NOMO-1 (cell line): Measurements from ENCODE around the gene PPHLN1.

Experiments used
- DNase-seq, 2 experiments: peaks; one replicate each; lab custom pipeline; 2025; ENCODE audit not compliant: unreplicated experiment in 2 of 2; lab: John Stamatoyannopoulos, UW

The PPHLN1 gene, protein sequence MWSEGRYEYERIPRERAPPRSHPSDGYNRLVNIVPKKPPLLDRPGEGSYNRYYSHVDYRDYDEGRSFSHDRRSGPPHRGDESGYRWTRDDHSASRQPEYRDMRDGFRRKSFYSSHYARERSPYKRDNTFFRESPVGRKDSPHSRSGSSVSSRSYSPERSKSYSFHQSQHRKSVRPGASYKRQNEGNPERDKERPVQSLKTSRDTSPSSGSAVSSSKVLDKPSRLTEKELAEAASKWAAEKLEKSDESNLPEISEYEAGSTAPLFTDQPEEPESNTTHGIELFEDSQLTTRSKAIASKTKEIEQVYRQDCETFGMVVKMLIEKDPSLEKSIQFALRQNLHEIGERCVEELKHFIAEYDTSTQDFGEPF

DNA sequence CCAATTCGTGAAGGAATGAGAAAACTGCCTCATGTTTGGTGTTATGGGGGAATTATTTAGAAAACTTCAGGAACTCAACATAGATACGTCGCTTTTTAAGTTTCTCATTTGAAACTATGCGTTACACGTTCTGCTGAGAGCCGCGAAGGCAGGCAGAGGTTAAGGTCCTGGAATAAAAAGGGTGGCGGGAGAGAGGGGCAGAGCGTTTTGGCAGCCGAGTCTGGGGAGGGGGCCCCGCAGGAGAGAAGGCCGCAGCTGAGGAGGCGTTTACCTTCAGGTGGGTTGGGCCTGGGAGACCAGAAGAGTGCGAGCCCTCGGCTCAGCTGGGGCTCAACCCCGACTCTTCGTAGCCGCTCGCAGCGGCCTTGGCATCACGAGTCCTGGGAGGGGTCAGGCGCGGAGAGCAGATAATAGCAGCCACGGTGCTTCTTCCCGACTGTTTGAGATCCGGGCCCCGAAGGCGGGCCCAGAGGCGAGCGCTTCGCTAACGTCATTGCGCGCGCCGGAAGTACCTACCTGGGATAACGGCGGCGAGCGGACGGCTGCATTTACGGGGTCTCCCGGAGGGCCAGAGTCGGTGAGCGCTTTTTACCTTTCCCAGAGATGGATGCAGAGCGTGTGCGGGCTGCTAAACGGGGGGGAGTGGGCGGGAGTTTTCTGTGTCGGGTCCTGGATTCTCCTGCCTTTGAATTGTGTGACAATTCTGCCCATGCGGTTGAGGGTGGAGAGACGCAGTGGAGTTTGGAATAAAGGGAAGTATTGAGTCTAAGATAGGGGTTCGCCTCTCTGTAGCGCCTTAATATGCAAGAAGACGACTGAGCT lies at the start of gene PPHLN1, which contains the start of gene ZCRB1:
PPHLN1 (plus strand) TSS at position 515 of the 822 bp plus-strand sequence. CDS start 9,736 bp downstream, outside the sequence.
ZCRB1 (minus strand) TSS at position 442 of the 822 bp plus-strand sequence. CDS start 1,992 bp downstream, outside the sequence.
- DNase-seq = peak; percentile 80 to 88

DNA sequence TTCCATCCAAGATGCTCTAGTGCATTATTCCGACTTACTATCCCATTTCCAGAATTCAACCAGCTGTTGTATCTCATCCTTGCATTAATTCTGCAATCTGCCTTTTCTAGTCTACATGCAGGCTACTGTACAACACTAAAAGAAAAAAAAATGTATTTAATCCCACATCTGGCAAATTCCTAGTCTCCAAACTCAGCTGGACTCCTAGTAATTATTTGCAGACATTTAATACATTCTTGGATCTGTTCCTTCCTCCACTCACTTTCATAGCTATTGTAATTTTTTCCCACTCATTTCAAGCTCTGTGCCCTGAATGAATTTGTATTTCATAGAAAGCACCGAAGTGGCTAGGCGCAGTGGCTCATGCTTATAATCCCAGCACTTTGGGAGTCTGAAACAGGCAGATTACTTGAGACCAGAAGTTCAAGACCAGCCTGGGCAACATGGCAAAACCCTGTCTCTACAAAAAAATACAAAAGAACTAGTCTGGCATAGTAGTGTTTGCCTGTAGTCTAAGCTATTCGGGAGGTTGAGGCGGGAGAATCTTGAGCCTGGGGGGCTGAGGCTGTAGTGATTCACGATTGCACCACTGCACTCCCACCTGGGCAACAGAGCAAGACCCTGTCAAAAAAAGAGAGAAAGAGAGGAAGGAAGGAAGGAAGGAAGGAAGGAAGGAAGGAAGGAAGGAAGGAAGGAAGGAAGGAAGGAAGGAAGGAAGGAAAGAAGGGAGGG lies 48.4 kb upstream of the PPHLN1 start:
- no peak for DNase-seq

DNA sequence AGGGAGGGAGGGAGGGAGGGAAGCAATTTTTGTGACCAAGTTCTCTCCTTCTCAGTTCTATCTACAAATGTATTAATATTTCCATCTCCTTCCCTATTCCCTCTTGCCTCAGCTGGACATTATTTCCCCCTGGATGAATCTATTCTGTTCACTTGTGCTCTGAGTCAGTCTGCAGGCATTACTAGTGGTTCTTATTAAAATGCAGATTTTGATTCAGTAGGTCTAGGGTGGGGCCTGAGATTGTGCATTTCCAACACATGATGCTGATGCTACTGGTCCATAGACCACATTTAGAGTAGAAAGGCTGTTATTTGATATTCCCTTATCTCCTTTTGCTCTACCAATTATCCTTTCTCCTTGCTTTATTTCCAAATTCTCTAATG lies 47.8 kb upstream of the PPHLN1 start:
- no peak for DNase-seq

DNA sequence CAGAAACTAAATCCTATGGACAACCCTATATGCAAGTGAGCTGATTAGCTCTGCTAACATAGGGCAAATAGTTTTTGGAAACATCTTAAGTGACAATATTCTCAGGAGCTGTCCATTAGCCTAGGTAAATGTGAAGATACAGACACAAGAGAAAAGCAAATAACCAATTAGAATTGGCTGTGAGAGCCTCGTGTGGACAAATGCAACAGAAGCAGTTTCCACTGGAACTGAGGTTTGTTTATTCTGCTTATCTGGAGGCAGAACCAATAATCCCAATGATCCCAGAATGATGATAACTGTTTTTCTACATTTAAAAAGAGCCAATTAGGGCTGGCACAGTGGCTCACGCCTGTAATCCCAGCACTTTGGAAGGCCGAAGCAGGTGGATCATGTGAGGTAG lies 44.7 kb upstream of the PPHLN1 start:
- no peak for DNase-seq

DNA sequence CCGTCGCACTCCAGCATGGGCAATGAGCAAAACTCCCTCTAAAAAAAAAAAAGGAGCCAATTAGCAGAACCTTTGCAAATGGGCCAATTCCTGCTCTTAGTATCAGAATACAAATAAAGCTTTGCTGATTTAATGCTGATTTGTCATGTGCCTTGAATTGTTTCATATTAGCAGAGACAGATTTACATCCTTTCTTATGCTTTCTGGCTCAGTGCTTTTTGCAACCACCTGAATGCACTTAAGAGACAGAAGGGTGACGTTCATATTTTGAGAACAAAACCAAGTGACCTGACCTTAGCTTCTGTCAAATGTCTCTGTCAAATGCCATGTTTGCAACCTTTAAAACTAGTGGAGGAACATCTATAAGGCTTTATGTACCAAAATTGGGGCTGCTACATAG lies 44.1 kb upstream of the PPHLN1 start:
- no peak for DNase-seq

DNA sequence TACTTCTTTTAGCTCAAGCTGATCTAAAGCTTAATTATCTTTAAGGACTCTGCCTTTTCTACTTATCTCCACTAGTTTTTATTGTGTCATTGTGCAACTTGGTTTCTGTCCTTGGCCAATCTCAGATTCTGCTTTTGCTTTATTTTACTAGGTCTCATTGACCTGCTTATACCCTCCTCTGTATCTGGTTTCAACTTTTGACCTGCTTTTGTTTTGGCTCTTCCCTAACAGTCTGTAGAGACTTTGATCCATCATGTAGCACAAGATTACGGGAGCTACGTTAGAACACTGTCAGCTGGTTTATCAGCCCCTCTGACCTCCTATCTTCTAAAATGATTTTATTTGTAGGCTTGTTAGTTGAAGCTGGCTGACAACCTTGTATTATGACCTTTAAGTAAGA lies 43.7 kb upstream of the PPHLN1 start:
- DNase-seq = peak in 1 of 2 experiments; percentile 15

DNA sequence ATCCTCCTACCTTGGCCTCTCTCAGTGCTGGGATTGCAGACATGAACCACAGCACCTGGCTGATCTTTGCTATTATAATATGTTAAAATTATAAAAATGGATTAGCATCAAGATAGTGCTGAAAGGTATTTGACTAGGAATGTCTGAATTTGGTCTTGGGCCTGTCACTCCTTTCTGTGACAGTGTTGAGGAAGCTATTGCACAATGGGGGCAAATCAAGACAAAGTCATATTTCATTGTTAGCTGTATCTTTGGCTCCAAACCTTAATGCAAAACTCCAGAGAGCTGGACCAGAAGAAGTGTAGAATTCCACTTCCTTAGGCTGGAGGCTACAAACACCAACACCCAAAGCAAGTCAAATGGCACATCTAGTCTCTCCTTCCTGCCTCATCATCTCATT lies 42.2 kb upstream of the PPHLN1 start:
- peak; percentile 32 to 61 for DNase-seq

DNA sequence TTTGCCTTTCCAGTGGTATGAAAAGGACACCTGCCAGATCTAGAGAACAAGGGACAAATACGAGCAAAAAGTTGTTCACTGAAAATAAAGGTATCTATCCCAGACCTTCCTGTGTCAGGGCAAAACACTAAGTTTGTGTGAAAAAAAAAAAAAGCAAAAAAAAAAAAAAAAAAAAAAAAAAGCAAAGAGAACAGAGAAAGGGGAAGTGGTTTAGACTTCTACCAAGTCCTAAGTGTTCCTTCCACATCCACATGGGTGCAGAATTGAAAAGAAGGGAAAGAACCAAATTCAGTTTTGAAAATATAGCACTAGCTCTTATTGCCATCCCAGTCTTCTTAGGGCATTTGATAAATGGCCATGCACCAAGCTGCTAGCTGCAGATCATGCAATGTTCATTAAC lies 41.8 kb upstream of the PPHLN1 start:
- peak in 1 of 2 experiments; percentile 67 for DNase-seq

DNA sequence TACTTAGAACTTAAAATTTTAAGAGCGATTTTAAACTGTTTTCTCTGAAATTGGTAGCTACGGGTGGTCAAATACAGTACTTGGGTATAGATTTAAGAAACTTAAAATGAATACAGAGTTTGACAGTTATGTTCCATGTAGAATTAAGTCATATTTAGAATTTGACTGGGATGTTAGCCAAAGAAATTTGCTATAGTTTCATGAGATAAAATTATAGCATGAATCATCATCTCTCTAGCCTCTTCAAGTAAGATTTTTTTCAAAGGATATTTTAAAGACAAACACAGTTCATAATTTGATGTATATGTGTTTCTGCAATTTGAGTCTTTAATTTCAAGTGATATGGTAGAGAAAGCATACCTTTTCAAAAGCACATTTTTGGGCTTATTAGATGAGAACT lies 41.1 kb upstream of the PPHLN1 start:
- DNase-seq = no peak

DNA sequence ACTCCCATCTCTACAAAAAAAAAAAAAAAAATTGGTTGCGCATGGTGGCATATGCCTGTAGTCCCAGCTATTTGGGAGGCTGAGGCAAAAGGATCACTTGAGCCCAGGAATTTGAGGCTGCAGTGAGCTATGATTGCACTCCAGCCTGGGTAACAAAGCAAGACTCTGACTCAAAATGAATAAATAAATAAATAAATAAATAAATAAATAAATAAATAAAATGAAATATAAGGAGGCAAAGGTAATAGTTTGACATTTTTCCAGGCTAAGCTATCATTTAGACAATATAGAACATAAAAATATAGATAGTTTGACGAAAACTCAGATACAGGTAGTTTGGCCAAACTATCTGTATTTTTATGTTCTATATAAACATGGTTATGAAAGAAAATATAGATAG lies 40.5 kb upstream of the PPHLN1 start:
- DNase-seq = no peak

DNA sequence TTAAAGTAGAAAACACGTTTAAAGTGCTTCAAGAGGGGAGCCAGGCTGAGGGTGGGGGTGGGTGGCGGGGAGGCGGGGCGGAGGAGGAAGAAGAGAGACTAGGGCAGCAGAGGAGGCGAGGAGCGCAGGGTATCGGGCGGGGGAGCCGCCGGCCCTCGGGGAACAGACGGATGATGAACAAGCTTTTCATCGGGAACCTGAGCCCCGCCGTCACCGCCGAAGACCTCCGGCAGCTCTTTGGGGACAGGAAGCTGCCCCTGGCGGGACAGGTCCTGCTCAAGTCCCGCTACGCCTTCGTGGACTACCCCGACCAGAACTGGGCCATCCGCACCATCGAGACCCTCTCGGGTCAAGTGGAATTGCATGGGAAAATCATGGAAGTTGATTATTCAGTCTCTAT lies 39.2 kb upstream of the PPHLN1 start:
- DNase-seq = no peak

DNA sequence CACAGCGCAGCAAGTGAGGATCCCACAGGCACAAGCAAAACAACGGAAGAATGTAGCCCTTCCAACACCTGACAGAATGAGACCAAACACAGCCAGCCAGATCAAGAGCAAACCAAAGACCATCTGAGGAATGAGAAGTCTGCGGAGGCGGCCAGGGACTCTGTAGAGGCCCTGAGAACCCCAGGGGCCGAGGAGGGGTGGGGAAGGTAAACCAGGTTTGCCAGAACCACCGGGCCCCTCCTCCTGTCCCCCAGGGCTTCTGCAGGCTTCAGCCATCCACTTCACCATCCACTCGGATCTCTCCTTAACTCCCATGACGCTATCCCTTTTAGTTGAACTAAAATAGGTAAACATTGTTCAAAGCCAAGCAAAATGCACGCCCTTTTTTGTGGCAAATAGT lies 37.4 kb upstream of the PPHLN1 start:
- no peak for DNase-seq

DNA sequence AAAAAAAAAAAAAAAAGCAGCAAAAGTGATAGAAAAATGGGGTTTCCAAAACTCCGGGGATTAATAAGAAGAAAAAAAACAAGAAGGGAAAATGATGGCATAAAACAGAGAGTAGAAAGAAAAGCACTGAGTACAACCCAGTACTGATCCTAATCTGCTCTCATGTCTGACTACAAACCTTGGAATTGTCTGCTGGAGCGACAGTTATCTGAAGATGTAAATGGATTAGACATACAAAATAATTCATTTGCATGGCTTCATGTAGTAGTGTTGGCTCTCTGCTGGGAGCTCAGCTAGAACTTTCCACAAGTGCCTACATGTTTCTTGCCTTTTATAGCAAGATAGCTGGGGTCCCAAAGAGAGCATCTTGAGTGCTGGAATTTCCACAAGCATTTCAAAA lies 34.3 kb upstream of the PPHLN1 start:
- DNase-seq = no peak

DNA sequence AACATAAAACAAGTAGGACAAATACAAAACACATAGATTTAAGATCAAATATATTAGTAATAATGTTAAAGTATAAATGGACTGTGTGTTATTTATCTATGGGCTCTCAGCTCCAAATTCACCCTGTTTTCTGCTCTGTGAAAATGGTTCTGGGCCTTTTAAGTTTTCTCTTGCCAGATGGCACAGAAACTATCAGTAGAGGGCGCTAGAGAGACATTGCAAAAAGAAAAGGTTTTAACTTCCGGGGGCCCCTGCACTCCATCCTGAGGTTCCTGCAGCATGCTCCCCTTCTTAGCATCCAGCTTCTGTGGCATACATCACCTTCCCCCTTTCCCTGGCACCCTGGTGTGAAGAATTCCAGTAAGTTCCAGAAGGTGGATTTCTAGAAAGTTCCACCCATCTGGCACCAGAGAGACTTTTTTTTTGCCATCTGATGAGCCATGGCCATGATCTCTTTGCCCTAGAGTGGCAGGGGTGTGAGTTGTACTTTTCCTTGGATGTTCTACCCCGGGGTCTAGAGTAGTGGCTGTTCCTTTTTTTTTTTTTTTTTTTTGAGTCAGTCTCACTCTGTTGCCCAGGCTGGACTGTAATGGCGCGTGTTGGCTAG lies 29.4 kb upstream of the PPHLN1 start:
- DNase-seq = no peak

DNA sequence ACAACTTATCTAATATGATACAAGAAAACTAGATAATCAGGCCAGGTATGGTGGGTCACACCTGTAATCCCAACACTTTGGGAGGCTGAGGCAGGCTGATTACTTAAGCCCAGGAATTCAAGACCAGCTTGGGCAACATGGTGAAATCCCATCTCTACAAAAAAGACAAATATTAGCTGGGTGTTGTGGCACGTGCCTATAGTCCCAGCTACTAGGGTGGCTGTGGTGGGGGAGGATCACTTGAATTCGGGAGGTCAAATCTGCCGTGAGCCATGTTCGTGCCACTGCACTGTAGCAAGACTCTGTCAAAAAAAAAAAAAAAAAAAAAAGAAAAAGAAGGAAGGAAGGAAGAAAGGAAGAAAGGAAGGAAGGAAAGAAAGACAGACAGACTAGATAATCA lies 27.1 kb upstream of the PPHLN1 start:
- no peak for DNase-seq

DNA sequence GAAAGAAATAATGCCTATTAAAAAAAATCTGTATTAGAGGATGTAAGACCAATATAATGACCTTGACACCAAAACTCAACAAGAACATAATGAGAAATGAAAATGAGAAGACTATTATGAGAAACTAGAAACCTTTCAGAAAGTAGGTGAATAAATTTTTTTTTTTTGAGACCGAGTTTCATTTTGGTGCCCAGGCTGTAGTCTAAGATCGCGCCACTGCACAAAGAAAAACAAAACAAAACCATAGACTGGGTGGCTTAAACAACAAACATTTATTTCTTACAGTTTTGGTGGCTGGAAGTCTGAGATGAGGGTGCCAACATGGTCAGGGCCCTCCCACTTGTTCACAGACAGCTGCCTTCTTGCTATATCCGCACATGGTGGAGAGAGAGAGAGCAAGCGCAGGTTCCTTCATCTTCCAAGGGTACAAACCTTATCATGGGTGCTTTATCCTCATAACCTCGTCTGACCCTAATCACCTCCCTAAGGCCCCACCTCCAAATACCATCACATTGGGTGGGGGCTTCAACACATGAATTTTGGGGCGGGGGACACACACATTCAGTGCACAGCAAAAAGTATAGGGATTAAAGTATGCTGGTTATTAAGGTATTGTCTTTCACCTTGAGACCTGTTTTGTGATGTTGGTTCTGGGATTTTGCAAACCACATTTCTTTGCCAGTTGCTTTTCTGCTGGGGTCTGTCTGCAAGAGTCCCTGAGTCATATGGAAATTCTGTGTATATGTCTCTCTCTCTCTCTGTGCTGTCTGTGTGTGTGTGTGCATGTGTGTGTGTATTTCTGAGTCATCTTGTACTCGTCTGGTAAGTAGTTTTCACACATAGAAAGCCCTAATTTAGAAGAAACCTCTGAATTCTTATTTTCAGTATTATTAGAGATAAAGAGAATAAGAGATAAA lies 26.3 kb upstream of the PPHLN1 start:
- DNase-seq = no peak

DNA sequence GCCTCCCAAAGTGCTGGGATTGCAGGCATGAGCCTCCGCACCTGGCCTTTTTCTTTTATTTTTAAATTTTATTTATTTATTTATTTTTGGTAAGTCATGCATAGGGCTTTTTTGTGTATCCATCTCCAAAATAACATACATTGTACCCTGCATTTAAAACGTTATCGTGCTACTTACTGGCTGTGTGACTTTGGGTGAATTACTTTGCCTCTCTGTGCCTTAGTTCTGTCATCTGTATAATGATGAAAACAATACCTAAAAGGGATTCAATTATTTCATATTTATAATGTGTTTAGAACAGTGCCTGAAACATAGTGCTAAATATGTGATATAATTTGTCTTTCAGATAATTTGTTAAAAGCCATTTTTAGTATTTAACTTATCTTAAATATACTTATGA lies 19.7 kb upstream of the PPHLN1 start:
- DNase-seq = no peak

DNA sequence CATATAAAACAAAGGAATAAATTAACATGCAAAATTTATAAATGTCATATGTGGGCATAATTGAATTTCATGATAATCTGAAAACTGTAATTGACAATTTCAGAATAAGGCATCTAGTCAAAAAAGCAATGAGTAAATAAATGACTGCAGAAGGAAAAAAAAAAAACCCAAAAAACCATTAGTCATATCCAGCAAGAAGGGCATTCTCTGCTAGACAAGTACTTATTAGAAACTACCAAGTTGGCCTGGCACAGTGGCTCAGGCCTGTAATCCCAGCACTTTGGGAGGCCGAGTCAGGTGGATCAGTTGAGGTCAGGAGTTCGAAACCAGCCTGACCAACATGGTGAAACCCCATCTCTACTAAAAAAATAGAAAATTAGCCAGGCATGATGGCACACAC lies 17.6 kb upstream of the PPHLN1 start:
- DNase-seq = no peak

DNA sequence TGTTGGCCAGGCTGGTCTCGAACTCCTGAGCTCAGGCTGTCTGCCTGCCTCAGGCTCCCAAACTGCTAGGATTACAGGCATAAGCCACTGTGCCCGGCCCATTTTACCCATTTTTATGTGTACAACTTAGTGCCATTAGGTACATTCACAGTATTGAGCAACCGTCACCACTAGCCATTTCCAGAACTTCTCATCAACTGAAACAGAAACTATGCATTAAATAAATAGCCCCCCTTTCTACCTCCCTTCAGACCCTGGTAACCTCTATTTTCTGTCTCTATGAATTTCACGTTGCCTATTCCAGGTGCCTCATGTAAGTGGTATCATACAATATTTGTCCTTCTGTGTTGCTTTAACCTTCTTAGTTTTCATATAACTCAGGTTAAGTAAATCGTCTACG lies 16.0 kb upstream of the PPHLN1 start:
- no peak for DNase-seq

DNA sequence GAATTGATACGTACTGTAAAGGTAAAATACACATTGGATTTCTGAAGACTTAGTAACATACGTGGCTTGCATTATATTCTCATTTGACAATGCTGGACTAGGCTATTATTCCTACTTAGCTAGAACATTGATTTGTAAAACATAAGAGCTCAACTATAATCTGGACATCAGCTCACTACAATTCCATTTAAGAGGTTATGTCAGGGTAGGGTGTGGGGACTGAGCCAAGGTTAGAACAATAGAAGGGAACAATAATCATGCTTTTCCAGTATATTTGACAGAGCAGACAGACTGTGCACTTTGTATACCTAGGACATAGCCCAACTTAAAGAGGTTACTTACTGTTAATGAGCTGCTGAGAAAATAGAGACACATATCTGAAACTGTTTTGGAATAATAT lies 10.9 kb upstream of the PPHLN1 start:
- DNase-seq = no peak
